Epithelial cell of proximal tubule (primary cell): ENCODE measurements around the gene PTPRS. TPM values are rescaled to one million over a fixed set of nuclear protein-coding genes. Genes with fewer than 3 reads are reported as not detected.

Experiments
- DNase-seq: peaks from one replicate; pipeline ENCODE4 v3.0.0-alpha.2; 2011; ENCODE audit warnings: low read depth
- H3K4me3 ChIP-seq: 2 replicates; pipeline ENCODE4 v1.5.1; 2011; ENCODE audit warnings: low read depth, mild to moderate bottlenecking, low read length
- total RNA-seq: library from RNA; depleted of rRNA; stranded (reverse); fragments of >200 nt; gene quantifications from 2 replicates; pipeline ENCODE4 v1.2.3, GENCODE V29; 2015
- TF ChIP-seq, protein P1 (sequence below): conservative IDR thresholded peaks from 2 replicates; pipeline ENCODE4 v1.5.1; 2012; ENCODE audit warnings: low read depth, mild to moderate bottlenecking, low read length

The PTPRS gene
- total RNA-seq, 1 donor from 2014 or later, result 31.9 TPM

GRCh38 chr19:5319516-5319915, 21.1 kb downstream of the PTPRS start:
- no peak for DNase-seq
- no peak overlapping the region for H3K4me3 ChIP-seq
- TF ChIP-seq, protein P1, sequence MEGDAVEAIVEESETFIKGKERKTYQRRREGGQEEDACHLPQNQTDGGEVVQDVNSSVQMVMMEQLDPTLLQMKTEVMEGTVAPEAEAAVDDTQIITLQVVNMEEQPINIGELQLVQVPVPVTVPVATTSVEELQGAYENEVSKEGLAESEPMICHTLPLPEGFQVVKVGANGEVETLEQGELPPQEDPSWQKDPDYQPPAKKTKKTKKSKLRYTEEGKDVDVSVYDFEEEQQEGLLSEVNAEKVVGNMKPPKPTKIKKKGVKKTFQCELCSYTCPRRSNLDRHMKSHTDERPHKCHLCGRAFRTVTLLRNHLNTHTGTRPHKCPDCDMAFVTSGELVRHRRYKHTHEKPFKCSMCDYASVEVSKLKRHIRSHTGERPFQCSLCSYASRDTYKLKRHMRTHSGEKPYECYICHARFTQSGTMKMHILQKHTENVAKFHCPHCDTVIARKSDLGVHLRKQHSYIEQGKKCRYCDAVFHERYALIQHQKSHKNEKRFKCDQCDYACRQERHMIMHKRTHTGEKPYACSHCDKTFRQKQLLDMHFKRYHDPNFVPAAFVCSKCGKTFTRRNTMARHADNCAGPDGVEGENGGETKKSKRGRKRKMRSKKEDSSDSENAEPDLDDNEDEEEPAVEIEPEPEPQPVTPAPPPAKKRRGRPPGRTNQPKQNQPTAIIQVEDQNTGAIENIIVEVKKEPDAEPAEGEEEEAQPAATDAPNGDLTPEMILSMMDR, result no peak

GRCh38 chr19:5318306-5318705, 22.3 kb downstream of the PTPRS start:
- no peak overlapping the region for H3K4me3 ChIP-seq
- no peak for DNase-seq
- TF ChIP-seq, protein P1, result no peak

DNA sequence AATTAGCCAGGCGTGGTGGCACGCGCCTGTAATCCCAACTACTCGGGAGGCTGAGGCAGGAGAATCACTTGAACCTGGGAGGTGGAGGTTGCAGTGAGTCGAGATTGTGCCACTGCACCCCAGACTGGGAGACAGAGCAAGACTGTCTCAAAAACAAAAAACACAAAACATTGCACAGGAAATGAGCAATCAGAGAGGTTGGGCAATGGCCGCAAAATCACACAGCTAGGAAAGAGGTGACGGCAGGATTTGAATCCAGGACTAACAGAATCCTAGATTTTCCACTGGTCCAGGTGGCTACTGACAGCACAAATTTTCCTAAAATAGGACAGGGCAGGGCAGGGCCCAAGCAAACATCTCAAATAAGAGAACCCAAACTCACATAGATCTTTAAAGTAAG, 23.3 kb downstream of the PTPRS start:
- H3K4me3 ChIP-seq, result no peak overlapping the region
- TF ChIP-seq, protein P1, result no peak
- no peak for DNase-seq

- DNase-seq, result no peak
- TF ChIP-seq, protein P1, result no peak
- no peak overlapping the region for H3K4me3 ChIP-seq
These were observed 24.5 kb downstream of the PTPRS start for GRCh38 chr19:5316138-5316537.

DNA sequence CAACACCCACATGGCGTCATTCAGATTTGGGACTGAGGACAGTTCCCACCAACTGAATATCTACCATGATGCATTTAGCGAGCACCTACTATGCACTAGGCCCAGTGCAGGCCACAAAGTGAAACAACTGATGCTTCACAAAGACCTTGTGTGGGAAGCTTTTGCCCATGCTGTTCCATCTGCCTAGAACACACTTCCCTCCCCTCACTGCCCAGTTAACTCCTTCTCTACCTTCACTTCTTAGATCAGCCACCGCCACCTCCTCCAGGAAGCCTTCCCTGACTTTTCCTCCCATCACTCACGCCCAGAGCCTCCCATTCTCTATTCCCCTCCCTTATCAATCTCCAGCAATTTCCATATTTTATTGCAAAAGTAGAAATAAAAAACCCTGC, 25.7 kb downstream of the PTPRS start:
- H3K4me3 ChIP-seq, result no peak overlapping the region
- TF ChIP-seq, protein P1, result no peak
- no peak for DNase-seq

DNA sequence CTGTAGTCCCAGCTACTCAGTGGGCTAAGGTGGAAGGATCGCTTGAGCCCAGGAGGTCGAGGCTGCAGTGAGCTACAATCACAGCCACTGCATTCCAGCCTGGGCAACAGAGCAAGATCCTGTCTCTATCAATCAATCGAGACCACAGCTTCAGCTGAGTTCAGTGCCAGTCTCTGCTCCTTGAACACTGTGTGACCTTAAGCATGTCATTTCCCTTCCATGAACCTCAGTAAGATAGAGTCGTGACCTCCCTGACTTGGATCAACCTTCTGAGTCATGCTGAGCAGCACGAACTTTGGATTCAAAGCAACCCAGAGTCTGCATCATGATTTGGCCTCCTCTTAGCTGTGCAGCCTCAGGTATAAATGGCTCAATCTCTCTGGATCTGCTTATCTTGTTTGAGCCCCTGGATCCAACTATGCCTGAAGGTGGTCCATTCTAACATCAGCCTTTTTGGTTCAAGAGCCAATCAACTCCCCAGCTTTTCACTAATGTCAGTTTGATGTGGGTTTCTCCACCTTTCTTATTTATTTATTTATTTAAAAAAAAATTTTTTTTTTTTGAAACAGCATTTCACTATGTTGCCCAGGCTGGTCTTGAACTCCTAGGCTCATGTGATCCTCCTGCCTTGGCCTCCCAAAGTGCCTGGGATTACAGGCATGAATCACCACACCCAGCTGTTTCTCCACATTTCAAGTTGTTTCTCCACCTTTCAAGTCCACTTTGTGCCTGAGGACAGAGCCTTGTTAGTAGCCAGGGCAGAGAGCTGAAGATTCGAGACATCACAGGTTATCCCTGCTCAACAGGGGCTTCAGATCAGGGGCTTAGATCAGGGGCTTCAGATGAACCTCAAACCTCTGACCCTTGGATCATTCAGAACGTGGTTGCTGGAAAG, 26.4 kb downstream of the PTPRS start:
- TF ChIP-seq, protein P1, result no peak
- H3K4me3 ChIP-seq, result no peak overlapping the region
- DNase-seq, result no peak

DNA sequence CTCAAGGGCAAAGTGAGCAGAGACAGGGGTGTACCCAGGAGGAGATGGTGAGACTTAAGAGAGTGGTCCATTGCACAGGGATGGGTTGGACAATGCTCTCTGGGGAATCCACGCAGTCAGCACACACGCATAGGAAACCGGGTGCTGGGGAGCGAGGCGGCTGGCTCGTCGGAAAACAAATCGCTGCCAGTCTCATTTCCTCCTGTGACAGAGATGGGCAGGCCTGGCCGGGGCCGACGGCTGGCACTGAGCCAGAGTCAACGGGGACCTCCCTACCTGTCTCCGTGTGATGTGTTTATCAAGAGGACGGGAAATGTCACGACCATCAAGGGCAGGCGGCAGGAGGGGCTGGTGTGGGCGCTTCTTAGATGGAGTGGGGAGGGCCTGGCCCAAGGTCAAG, 27.3 kb downstream of the PTPRS start:
- TF ChIP-seq, protein P1, result no peak
- no peak overlapping the region for H3K4me3 ChIP-seq
- no peak for DNase-seq
